GM19467 (cell line): Measurements from ENCODE around the gene EDA.
A peak's percentile ranks its signal among the peaks of the same experiment; 100 is the strongest.

ENCODE experiments used
- ATAC-seq: cut with Tn5 transposase; IDR thresholded peaks from one replicate; pipeline ENCODE4 v1.9.1; 2021; ENCODE audit warnings: mild to moderate bottlenecking, moderate library complexity; ENCODE audit not compliant: unreplicated experiment

The EDA gene

DNA sequence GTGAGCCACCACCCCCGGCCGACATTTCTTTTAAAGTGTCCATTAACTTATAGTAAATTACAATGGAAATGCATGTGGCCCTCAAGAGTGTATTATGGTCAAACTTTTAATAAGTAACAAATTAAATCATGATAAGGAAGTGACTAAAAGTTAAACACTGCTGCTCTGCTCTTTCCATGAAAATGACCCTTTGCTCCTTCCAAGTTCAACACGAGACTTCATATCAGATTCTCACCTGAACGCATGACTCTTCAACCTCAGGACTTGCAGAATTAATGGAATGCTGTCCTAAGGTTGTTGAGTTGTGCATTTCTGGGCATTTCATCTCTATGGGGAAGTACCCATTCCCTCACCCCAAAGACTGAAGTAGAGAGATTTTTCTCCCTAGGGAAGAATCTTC, 406.7 kb downstream of the EDA start:
- no peak for ATAC-seq

- ATAC-seq: no peak
Observed at GRCh38 chrX:70025464-70025863, 409.6 kb downstream of the EDA start.

- ATAC-seq: no peak
Observed at GRCh38 chrX:70026112-70026850, 410.4 kb downstream of the EDA start.

DNA sequence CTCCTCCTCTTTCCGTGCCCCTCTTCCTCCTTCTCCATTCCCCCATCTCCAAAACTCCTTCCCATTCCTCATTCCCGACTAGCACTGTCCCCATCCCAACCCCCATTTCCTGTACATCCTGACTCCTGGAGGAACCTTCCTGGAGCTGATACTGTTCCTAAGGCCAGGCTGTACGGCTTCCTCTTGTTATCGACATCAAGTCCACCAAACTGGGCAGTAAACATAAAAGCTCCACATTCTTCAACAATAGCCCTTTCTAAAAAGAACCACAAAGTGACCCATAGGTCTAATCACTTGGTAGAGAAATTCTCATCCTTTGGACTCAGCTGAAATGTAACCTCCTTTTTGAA, 410.9 kb downstream of the EDA start:
- ATAC-seq: no peak

DNA sequence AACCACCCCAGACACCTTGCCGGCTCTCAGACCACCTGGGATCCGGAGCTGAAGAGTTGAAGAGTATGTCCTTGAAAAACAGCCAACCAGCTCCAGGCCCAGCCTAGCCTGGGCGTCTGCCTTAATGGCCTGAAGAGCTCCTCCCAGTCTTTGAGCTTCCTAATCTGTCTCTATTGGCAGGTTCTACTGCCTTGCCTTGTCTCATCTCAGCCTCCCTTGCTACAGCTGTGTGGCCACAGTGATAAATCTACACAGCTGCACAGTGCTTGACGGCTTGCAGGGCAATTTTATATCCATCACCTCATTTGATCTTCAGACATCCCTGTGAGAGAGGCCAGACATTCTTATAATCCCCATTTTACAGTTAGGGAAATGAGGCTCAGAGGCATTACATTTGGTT, 413.9 kb downstream of the EDA start:
- ATAC-seq: no peak

DNA sequence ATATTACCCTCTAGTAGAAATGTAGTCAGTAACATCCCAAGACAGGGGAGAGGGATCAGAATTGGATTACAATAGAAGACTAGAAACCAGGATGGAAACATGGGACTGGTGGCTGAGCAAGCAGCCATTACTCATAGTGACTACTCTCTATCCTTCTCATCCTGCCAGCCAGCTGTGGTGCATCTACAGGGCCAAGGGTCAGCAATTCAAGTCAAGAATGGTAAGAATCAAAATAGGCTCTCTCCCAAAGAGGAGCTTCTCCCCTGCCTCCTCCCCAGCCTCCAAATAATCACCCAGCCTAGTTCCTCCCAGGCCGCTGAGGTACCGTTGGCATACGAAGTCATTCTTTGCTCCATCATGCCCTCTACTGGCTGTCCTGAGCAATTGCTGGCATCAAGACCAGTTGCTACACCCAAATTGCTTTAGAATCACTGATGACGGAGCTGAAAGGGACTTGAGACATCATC, 414.4 kb downstream of the EDA start:
- ATAC-seq: peak; percentile 64

DNA sequence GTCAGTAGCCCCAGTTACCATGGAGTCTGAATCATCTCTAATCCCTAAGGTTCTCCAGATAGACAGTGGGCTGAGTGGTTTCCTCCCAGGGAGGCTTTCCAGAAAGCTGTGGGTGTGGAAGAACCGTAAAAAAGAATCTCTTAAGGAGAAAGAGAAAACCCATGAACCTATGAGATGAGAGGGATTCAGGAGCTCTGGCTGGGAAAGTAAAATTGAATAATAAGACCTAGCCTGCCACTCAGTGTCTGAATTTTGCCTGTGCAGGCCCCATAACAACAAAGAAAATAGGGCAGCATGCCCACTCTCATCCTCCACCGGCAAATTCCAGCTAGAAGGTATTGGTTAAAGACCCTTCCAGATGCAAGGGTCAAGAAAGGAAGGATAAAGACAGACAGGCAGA, 416.9 kb downstream of the EDA start:
- no peak for ATAC-seq

GRCh38 chrX:70033348-70034051, 417.6 kb downstream of the EDA start:
- ATAC-seq: no peak

- no peak for ATAC-seq
Observed at GRCh38 chrX:70034646-70035045, 418.7 kb downstream of the EDA start.

DNA sequence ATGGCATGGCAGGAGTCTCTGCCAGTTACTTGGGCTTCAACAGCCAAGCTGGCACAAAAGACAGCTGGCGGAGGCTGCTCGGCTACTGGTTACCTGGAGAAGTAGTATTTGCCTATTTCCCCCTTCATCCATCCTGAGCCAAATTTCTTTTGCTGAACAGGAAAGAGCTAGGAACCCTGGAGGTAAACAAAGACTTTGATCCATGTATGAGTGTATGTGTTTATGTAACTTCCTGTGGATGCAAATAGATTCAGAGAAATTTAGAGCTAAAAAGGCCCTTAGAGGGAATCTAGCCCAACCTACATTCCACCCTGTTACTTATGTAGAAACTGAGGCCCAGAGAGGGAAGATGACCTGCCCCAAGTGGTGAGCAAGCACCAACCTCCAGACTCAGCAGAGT, 422.6 kb downstream of the EDA start:
- no peak for ATAC-seq

DNA sequence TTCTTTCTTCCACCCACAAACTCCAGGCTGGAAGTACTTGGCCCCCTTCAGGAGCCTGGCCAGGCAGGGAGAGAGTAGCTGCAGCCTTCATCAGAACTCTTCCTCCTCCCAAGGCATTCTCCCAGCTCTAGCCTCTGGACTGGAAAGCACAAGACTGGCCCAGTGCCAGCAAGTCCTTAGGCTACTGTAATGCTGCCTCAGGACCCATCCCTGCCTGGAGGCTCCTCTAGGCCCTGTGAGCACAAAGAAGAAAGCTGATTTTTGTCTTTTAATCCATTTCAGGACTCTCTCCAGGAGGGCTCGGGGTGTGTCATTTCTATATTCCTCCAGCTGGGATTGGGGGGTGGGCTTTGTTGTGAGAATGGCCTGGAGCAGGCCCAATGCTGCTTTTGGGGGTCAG, 423.0 kb downstream of the EDA start:
- ATAC-seq: no peak

GRCh38 chrX:70039758-70040157, 423.8 kb downstream of the EDA start:
- ATAC-seq: no peak

DNA sequence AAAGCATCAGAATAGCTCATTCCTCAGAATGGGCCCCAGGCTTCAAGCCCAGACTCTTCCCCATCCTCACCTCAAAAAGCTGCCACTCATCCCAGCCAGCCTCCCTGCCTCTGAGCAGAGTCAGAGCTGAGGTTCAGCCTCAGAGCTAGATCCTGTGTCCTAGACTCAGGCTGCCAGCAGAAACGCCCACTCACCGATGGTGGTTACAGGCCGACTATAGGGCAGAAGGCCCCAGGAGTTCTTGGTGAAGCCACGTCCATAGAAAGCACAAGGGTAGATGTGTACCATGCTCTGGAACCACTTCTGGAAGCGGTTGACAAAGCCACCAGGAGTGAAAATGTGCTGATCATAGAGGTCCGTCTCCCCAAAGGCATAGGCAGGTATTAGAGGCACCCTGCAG, 426.1 kb downstream of the EDA start:
- ATAC-seq: no peak

DNA sequence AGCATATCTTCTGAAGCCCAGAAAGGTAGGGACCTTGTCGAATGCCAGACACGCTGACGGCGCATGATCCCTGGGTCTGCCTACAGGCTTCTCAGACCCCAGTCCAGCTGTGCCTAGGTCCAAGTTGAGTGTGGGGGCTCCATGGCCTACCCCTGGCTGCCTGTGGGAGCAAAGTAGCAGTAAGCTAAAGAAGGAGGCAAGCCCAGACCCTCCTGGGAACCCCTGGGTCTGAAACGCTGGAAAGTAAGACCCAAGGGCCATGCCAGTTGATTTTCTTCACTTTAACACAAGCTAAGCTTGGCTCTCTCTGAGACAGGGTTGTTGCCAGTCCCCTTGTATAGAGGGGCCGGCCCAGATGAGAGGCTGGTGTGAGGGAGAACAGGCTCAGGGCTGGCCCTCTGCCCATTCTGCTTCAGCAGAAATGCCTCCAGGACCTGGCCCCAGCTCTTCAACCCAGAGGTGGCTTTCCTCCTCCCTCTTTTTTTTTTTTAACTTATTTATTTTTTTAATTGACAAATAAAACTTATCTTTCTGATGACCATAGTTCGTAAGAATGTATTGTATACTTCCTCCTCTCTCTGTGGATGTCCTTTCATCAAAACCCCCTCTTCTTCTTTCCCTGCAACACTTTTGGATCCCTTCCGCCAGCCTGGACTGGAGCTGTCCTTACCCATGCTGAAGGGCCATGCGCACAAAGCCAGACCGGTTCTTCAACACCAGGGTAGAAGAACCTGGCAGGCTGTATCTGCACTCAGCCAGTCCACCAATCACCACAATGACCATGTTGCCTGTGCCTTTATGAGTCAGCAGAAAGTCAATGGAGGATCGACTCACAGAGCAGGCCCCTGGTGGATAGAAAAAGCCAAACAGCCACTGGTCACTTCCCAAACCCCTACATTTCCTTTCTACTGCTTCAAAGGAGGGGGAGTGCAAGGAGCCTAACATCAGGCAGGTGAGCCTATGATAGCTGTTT, 426.8 kb downstream of the EDA start:
- no peak for ATAC-seq

DNA sequence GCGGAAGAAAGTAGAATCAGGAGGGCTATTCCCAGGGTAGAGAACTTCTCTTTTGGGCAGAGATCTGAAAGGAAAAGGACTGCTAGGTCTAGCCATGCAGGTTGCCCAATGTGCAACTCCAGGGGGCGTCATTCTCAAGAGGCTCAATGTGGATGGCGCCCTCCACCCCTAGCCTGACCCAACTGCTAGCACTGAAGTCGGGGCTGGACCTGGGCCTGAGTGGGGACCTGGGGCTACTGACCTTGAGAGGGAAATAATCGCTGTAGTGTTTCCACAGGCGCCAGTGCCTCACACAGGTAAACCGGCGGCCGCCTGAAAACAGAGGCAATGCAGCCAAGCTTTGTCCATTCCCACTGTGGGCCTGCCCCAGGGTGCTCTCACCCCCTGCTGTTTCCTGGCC, 427.8 kb downstream of the EDA start:
- ATAC-seq: no peak

DNA sequence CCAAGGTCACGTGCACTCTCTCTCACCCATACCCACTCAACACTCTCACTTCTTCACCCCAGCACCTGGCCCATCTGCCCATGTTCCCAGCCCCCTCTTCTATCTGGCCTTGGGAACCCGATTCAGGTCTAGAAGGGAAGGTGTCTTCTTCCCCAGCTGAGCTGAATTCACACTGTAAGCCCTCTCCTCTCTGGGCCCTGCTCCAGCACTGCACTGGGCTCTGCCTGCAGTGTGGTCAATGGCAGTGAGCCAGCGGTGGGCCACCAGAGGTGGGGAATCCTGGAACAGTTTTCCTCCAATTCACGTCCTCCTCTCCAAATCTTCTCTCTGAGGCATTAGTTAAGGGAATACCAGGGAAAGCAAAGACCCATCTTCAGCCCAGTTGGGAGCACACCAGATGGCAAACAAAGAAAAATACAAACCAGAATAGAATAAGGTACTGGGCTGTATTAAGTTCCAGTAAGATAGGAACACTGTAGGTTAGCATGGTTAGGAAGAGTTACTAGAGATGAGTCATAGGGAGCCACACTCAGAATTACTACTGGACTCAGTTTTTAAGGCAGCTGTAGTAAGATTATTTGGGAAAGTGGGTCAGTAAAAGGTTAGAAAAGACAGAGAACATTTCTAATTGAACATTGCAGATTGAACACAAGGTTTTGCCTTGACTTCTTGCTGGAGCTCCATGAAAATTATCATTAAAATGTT, 428.8 kb downstream of the EDA start:
- ATAC-seq: no peak

- no peak for ATAC-seq
Observed at GRCh38 chrX:70046978-70047377, 431.1 kb downstream of the EDA start.

- no peak for ATAC-seq
Observed at GRCh38 chrX:70049406-70049805, 433.5 kb downstream of the EDA start.

GRCh38 chrX:70049925-70050324, 434.0 kb downstream of the EDA start, which contains the start of gene AWAT2:
Gene AWAT2, minus strand, starts transcription at chrX:70049938. Its CDS starts 6 bp downstream, at chrX:70049932.
- no peak for ATAC-seq

DNA sequence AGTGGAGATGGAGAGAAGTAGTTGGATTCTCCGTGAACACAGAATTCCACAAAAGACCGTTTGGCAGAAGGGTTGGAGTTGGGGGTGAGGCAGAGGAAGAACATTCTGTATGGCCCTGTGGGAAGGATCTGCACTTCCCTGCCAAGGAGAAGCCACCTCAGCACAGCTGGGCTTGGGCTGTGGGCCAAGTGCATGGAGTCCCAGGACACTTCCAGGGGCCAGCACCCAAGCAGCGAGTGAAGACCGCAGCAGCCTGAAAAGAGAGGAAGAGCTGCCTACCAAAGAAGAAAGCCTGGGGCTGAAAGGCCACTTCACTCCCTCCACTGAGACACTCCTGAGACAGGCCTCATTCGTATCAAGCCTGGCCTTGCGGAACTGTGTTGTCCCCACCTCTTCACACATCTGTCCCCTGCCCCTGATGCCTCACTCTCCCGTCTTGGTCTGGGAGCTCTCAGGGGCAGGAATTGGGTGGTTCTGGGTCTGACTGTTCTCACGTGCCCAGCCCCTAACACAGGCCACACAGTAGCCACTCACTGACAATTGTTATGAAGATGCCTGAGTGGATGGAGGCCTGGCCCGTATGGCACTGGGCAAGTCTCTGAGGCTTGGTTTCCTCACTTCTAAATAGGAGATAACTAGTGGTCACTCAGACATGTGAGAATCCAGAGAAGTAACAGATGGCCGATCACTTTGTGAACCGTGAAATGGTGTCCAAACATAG, 437.1 kb downstream of the EDA start:
- ATAC-seq: no peak
